Uterus (tissue), 4 donors: Measurements from ENCODE around the gene MTHFS. TPM values are rescaled to one million over a fixed set of nuclear protein-coding genes. Genes with fewer than 3 reads are reported as not detected.

ENCODE experiments used
- DNase-seq, 2 donors: peaks; one replicate each; pipeline ENCODE4 v3.0.0-alpha.2; 2019 to 2020
- H3K27ac ChIP-seq, 2 donors: fragments of 200-600 bp; sonication (generic); 1 replicate in 1 of 2; 2 replicates in 1 of 2; pipeline ENCODE4 v1.5.1; 2016 to 2018
- H3K27me3 ChIP-seq, 2 donors: fragments of 200-600 bp; sonication (generic); one replicate each; pipeline ENCODE4 v1.5.1; 2018 to 2019; ENCODE audit warnings: control low read depth in 1 of 2
- H3K36me3 ChIP-seq, 2 donors: fragments of 200-600 bp; sonication (generic); one replicate each; pipeline ENCODE4 v1.5.1; 2019; ENCODE audit warnings: control low read depth in 1 of 2
- H3K4me1 ChIP-seq, 2 donors: fragments of 200-600 bp; sonication (generic); one replicate each; pipeline ENCODE4 v1.5.1; 2018 to 2019; ENCODE audit warnings: control low read depth in 1 of 2
- H3K4me3 ChIP-seq, 2 donors: fragments of 200-600 bp; sonication (generic); 1 replicate in 1 of 2; 2 replicates in 1 of 2; pipeline ENCODE4 v1.5.1; 2018 to 2019; ENCODE audit warnings: mild to moderate bottlenecking in 1 of 2
- H3K9me3 ChIP-seq, 2 donors: fragments of 200-600 bp; sonication (generic); one replicate each; pipeline ENCODE4 v1.5.1; 2019; ENCODE audit warnings: control low read depth in 1 of 2
- CTCF ChIP-seq, 4 experiments: fragments of 200-600 bp in 2 of 4; fragments of 450-650 bp in 2 of 4; sonication (generic) in 2 of 4; IDR thresholded peaks; one replicate each; pipeline ENCODE4 v1.5.1; 2016 to 2019; ENCODE audit warnings: antibody characterized with exemption in 4 of 4, mild to moderate bottlenecking in 2 of 4, moderate library complexity in 1 of 4
- POLR2A ChIP-seq, 2 donors: fragments of 450-650 bp; IDR thresholded peaks; one replicate each; pipeline ENCODE4 v1.6.1; 2016; ENCODE audit warnings: antibody characterized with exemption in 2 of 2, mild to moderate bottlenecking in 1 of 2, moderate library complexity in 1 of 2
- intact Hi-C: fragments of 100-400 bp; cut with DNase I; formaldehyde crosslinking; loops from one replicate; pipeline ENCODE4 v1.15.1; 2023; ENCODE audit warnings: low total_unique reads
- total RNA-seq, 4 donors: library from RNA; depleted of rRNA in 3 of 4; stranded (reverse); fragments of >200 nt in 3 of 4; gene quantifications; one replicate each; pipeline versions ENCODE4 v1.1.0 to v1.2.4, GENCODE V29; 2014 to 2023
- donor health status: DM: yes; HTN: yes; CAD: no.

The MTHFS gene
- total RNA-seq, 4 donors from 2014 or later, result 1.5 to 22.4 (median 7.4) TPM; not detected in 1

- no peak for DNase-seq
- no peak overlapping the region for H3K4me3 ChIP-seq
- H3K36me3 ChIP-seq, result no peaks in the 10 kb centered on the region
- H3K27me3 ChIP-seq, result no peaks in the 10 kb centered on the region
- H3K9me3 ChIP-seq, result no peaks in the 10 kb centered on the region
- H3K27ac ChIP-seq, result no peak overlapping the region
- no peak for TF ChIP-seq POLR2A (IDR thresholded peaks at IDR 0.05)
- no peak for TF ChIP-seq CTCF (IDR thresholded peaks at IDR 0.05)
- H3K4me1 ChIP-seq, result no peaks in the 10 kb centered on the region
- intact Hi-C loops, result no loop called here
Measured at GRCh38 chr15:79886124-79886523, 10.7 kb downstream of the MTHFS start.

GRCh38 chr15:79884204-79884596 is 12.6 kb downstream of the MTHFS start:
- Histone ChIP-seq H3K27ac (no peak overlapping the region), H3K27me3 (no peaks in the 10 kb centered on the region), H3K4me3 (no peak overlapping the region), H3K9me3 (no peaks in the 10 kb centered on the region), H3K4me1 (no peaks in the 10 kb centered on the region), H3K36me3 (no peaks in the 10 kb centered on the region)
- DNase-seq, result no peak
- intact Hi-C loops, result no loop called here
- no peak for TF ChIP-seq CTCF (IDR thresholded peaks at IDR 0.05)
- TF ChIP-seq POLR2A (IDR thresholded peaks at IDR 0.05), result no peak

GRCh38 chr15:79883579-79884203 is 13.1 kb downstream of the MTHFS start:
- DNase-seq, result no peak
- Histone ChIP-seq H3K4me1 (no peaks in the 10 kb centered on the region), H3K27ac (no peak overlapping the region), H3K4me3 (no peak overlapping the region), H3K9me3 (peaks cover 0 to 4% of the 10 kb centered on the region in 2 donors), H3K27me3 (no peaks in the 10 kb centered on the region), H3K36me3 (no peaks in the 10 kb centered on the region)
- intact Hi-C loops, result no loop called here
- TF ChIP-seq POLR2A (IDR thresholded peaks at IDR 0.05) (no peak), CTCF (IDR thresholded peaks at IDR 0.05) (no peak)

GRCh38 chr15:79881668-79882067 is 15.1 kb downstream of the MTHFS start:
- DNase-seq, result no peak
- Histone ChIP-seq H3K4me1 (no peaks in the 10 kb centered on the region), H3K9me3 (peaks cover 0 to 17% of the 10 kb centered on the region in 2 donors), H3K27ac (no peak overlapping the region), H3K36me3 (peaks cover 0 to 3% of the 10 kb centered on the region in 2 donors), H3K4me3 (no peak overlapping the region), H3K27me3 (no peaks in the 10 kb centered on the region)
- no peak for TF ChIP-seq CTCF (IDR thresholded peaks at IDR 0.05)
- intact Hi-C loops, result no loop called here

GRCh38 chr15:79881254-79881653 is 15.6 kb downstream of the MTHFS start:
- Histone ChIP-seq H3K27ac (no peak overlapping the region), H3K4me1 (no peaks in the 10 kb centered on the region), H3K9me3 (peaks cover 0 to 17% of the 10 kb centered on the region in 2 donors), H3K36me3 (peaks cover 0 to 3% of the 10 kb centered on the region in 2 donors), H3K27me3 (no peaks in the 10 kb centered on the region), H3K4me3 (no peak overlapping the region)
- intact Hi-C loops, result no loop called here
- no peak for DNase-seq
- no peak for TF ChIP-seq POLR2A (IDR thresholded peaks at IDR 0.05)
